GM18511 (cell line): ENCODE data around the gene PROKR1.
"Not testable (repeated sequence)": the region's sequence is repeated elsewhere in the genome, so short reads cannot be mapped to it uniquely, and the experiment has no call there.

Experiments
- ATAC-seq: cut with Tn5 transposase; IDR thresholded peaks from one replicate; pipeline ENCODE4 v1.9.1; 2021; ENCODE audit warnings: mild to moderate bottlenecking, moderate library complexity; ENCODE audit not compliant: unreplicated experiment

Gene PROKR1

GRCh38 chr2:68643011-68643873 lies at the start of gene PROKR1:
Gene PROKR1 (plus strand): TSS chr2:68643579. CDS start chr2:68645822, 2,243 bp downstream.
- ATAC-seq = no peak

- no peak for ATAC-seq
Measured at GRCh38 chr2:68594041-68594440, 49.3 kb upstream of the PROKR1 start.

GRCh38 chr2:68594674-68595492 lies 48.5 kb upstream of the PROKR1 start:
- peak; percentile 74 for ATAC-seq

GRCh38 chr2:68595493-68595785 lies 47.9 kb upstream of the PROKR1 start:
- ATAC-seq = not testable (repeated sequence)

- ATAC-seq = not testable (repeated sequence)
Measured at GRCh38 chr2:68600495-68600894, 42.9 kb upstream of the PROKR1 start.

GRCh38 chr2:68603059-68603458 lies 40.3 kb upstream of the PROKR1 start:
- no peak for ATAC-seq

- ATAC-seq = no peak
Measured at GRCh38 chr2:68604077-68604476, 39.3 kb upstream of the PROKR1 start.

GRCh38 chr2:68605939-68606338 lies 37.4 kb upstream of the PROKR1 start:
- ATAC-seq = no peak

- ATAC-seq = no peak
Measured at GRCh38 chr2:68606759-68607158, 36.6 kb upstream of the PROKR1 start.

GRCh38 chr2:68607837-68608236 lies 35.5 kb upstream of the PROKR1 start:
- no peak for ATAC-seq

- no peak for ATAC-seq
Measured at GRCh38 chr2:68612765-68613519, 30.4 kb upstream of the PROKR1 start.

- no peak for ATAC-seq
Measured at GRCh38 chr2:68620772-68621171, 22.6 kb upstream of the PROKR1 start.

- no peak for ATAC-seq
Measured at GRCh38 chr2:68623820-68624219, 19.6 kb upstream of the PROKR1 start.

GRCh38 chr2:68627615-68628014 lies 15.8 kb upstream of the PROKR1 start:
- no peak for ATAC-seq

- no peak for ATAC-seq
Measured at GRCh38 chr2:68632021-68632420, 11.4 kb upstream of the PROKR1 start.

GRCh38 chr2:68637047-68637446 lies 6.3 kb upstream of the PROKR1 start:
- no peak for ATAC-seq

GRCh38 chr2:68643874-68644485 lies 601 bp downstream of the PROKR1 start:
- ATAC-seq = no peak

GRCh38 chr2:68645523-68645922 lies 2.1 kb downstream of the PROKR1 start:
- peak; percentile 63 for ATAC-seq

GRCh38 chr2:68646303-68646702 lies 2.9 kb downstream of the PROKR1 start:
- no peak for ATAC-seq

GRCh38 chr2:68650645-68651044 lies 7.3 kb downstream of the PROKR1 start:
- no peak for ATAC-seq

GRCh38 chr2:68653034-68653433 lies 9.7 kb downstream of the PROKR1 start:
- ATAC-seq = no peak
